T-cell (primary cell): ENCODE results near the gene PPIF. TPM values are rescaled to one million over a fixed set of nuclear protein-coding genes. Genes with fewer than 3 reads are reported as not detected.
"Not testable (repeated sequence)": the region's sequence is repeated elsewhere in the genome, so short reads cannot be mapped to it uniquely, and the experiment has no call there.

Experiments used
- ATAC-seq, 4 experiments: fragments of 200-7000 bp in 3 of 4; fragments of 150-1000 bp in 1 of 4; cut with Tn5 transposase; replicated peaks in 1 of 4; 1 replicate in 3 of 4; 2 replicates in 1 of 4; pipeline ENCODE4 v1.10.0; 2021; ENCODE audit warnings: moderate library complexity in 3 of 4, mild to moderate bottlenecking in 2 of 4, moderate number of reproducible peaks in 1 of 4
- CTCF ChIA-PET, 2 donors: fragments of 300-600 bp; sonication (Branson Sonifier 250); formaldehyde crosslinking; loops; one replicate each; lab custom pipeline; 2022; ENCODE audit warnings: antibody characterized with exemption in 2 of 2; lab: Charles Lee
- POLR2A ChIA-PET, 2 donors: fragments of 300-600 bp; sonication (Branson Sonifier 250); formaldehyde crosslinking; loops; one replicate each; lab custom pipeline; 2022; ENCODE audit warnings: antibody characterized with exemption in 2 of 2; lab: Charles Lee
- DNase-seq, 35 experiments: peaks; one replicate each; pipeline versions ENCODE4 v3.0.0 to v3.0.0-alpha.2; 2013 to 2023
- H3K27ac ChIP-seq: one replicate; pipeline ENCODE4 v1.5.1; 2013; ENCODE audit warnings: low read length
- H3K27me3 ChIP-seq, 2 experiments: replicated peaks in 1 of 2; 1 replicate in 1 of 2; 2 replicates in 1 of 2; pipeline versions ENCODE4 v1.6.1 to v1.7.0; 2013; ENCODE audit warnings: low read length in 1 of 2, mixed read lengths in 1 of 2; ENCODE audit not compliant: control insufficient read depth in 2 of 2, insufficient read depth in 2 of 2; ENCODE audit errors: extremely low read depth in 1 of 2
- H3K36me3 ChIP-seq, 2 donors: 1 replicate in 1 of 2; 2 replicates in 1 of 2; pipeline versions ENCODE4 v1.6.1 to v1.7.0; 2013; ENCODE audit warnings: low read length in 1 of 2; ENCODE audit not compliant: control insufficient read depth in 2 of 2, insufficient read depth in 1 of 2; ENCODE audit errors: extremely low read depth in 1 of 2
- H3K4me1 ChIP-seq, 2 experiments: 1 replicate in 1 of 2; 2 replicates in 1 of 2; pipeline versions ENCODE4 v1.6.1 to v1.7.0; 2013; ENCODE audit warnings: low read length in 2 of 2, mixed read lengths in 1 of 2; ENCODE audit not compliant: insufficient read depth in 2 of 2, control insufficient read depth in 1 of 2; ENCODE audit errors: extremely low read depth in 1 of 2
- H3K4me3 ChIP-seq, 2 donors: 1 replicate in 1 of 2; 2 replicates in 1 of 2; pipeline versions ENCODE4 v1.5.1 to v1.7.0; 2013; ENCODE audit warnings: mild to moderate bottlenecking in 2 of 2, low read length in 1 of 2, moderate library complexity in 1 of 2; ENCODE audit not compliant: control insufficient read depth in 1 of 2; ENCODE audit errors: extremely low read depth in 1 of 2
- H3K9me3 ChIP-seq: 2 replicates; pipeline ENCODE4 v1.7.0; 2013
- H3K27ac Mint-ChIP-seq, 2 donors: one replicate each; pipeline ENCODE4 v1.8.0; 2020 to 2021; ENCODE audit warnings: mild to moderate bottlenecking in 2 of 2, mixed read lengths in 2 of 2
- H3K27me3 Mint-ChIP-seq, 2 donors: one replicate each; pipeline ENCODE4 v1.8.0; 2021 to 2022; ENCODE audit warnings: mixed read lengths in 2 of 2
- H3K36me3 Mint-ChIP-seq: one replicate; pipeline ENCODE4 v1.8.0; 2021; ENCODE audit warnings: mixed read lengths
- H3K4me1 Mint-ChIP-seq, 3 donors: one replicate each; pipeline ENCODE4 v1.8.0; 2020 to 2022; ENCODE audit warnings: mixed read lengths in 3 of 3, mild to moderate bottlenecking in 1 of 3
- H3K4me3 Mint-ChIP-seq, 3 donors: one replicate each; pipeline ENCODE4 v1.8.0; 2020 to 2022; ENCODE audit warnings: mild to moderate bottlenecking in 3 of 3, mixed read lengths in 3 of 3, moderate library complexity in 3 of 3
- H3K9me3 Mint-ChIP-seq, 3 donors: one replicate each; pipeline ENCODE4 v1.8.0; 2020 to 2022; ENCODE audit warnings: mixed read lengths in 3 of 3
- WGBS: methylation state at CpG from one replicate; pipeline ENCODE4 v1.1.5; 2013; ENCODE audit warnings: missing lambda C conversion rate; ENCODE audit not compliant: insufficient coverage; 5-methylcytosine and 5-hydroxymethylcytosine counted together
- total RNA-seq, 35 experiments: library from RNA in 6 of 35; stranded (reverse) in 6 of 35; fragments of 120-200 nt in 1 of 35; gene quantifications; one replicate each; pipeline versions ENCODE4 v1.2.1 to v1.2.4 and lab custom pipeline; 2013 to 2026

Gene PPIF
- total RNA-seq, 5 donors from 2014 or later (not counting 1 experiment from before 2014, with no cell fraction given): 25.6 to 36.2 (median 31.3) TPM

DNA sequence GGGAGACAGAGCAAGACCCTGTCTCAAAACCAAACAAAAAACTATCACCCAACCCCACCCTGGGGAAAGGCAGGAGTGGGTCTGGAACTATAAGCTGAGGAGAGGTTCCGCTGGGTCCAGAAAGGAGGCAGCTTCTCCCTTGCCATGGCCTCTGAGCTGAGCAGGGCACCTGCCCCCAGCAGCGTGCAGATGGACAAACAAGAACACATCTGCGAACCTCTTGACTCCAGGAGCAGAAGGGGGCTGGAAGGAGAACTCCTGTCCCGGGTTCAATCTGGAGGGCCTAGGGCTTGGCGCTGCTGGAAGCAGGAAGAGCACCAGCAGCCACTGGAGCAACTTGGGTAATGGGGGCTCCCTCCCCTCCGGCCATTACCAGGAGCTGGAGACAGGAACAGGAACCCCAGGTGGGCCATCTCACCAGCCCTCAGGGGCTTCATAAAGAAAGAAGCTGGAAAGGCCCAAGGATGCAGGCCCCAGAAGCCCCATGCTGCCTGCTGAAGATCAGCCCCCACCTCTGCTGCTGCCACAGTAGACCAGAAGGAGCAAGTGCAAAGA, 19.0 kb upstream of the PPIF start:
- 83% methylated on average over 5 of the region's 6 CpGs for WGBS
- Mint-ChIP-seq H3K4me1 (peaks cover 24 to 43% (median 34%) of the 10 kb centered on the region in 3 donors), H3K27ac (no peak overlapping the region), H3K4me3 (no peak overlapping the region), H3K27me3 (no peaks in the 10 kb centered on the region), H3K9me3 (no peaks in the 10 kb centered on the region), H3K36me3 (no peaks in the 10 kb centered on the region)
- DNase-seq (no peak), ATAC-seq (no peak)
- Histone ChIP-seq H3K9me3 (no peaks in the 10 kb centered on the region), H3K4me3 (no peak overlapping the region), H3K27ac (no peak overlapping the region), H3K27me3 (no peaks in the 10 kb centered on the region), H3K4me1 (peaks cover 19 to 40% of the 10 kb centered on the region in 2 experiments), H3K36me3 (no peaks in the 10 kb centered on the region)
- CTCF ChIA-PET: interaction anchor here in 1 of 2 donors (0.7 kb wide), 1 partner anchor 18 kb away, joined by 3 read pairs; no protein-coding TSS in a partner anchor
- POLR2A ChIA-PET: interaction anchor here in 1 of 2 donors (0.7 kb wide), 1 partner anchor 51 kb away, joined by 3 read pairs; no protein-coding TSS in a partner anchor

DNA sequence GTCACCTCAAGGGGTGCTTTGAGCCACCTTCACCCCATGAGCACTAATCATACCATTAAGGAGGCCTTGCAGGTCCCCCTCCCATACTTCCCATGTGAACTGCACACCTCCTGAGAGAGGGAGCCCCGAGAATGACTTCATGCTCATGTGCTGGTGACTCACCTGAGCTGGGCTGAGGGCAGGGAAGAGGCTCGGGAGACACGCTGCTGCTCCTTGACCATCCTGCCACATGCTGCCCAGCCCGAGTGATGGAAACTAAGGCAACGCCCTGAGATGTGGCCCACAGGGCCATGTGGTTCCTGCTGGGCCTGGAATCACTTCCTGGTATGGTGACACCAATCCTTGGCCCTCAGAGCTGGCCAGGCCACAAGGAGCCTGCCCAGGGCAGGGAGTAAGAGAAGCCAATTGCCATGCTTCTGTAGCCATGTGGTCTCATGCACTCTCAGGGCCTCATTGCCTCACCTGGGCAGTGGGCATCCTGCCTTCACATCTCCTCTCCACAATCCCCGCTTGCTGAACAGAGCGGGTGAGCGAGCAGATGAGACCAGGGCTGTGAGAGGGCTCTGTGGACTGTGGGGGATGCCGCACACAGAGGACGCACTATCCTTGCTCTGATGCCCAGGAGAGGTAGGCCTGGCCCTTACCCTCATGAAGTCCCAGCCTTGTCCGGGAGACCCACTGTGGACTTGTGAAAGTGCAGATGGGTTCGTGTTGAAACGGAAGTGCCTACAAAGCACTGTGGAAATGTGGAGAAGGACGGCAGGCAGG, 18.3 kb upstream of the PPIF start:
- ChIA-PET CTCF (no interaction called here), POLR2A (no interaction called here)
- no peak for ATAC-seq
- Histone ChIP-seq H3K36me3 (no peaks in the 10 kb centered on the region), H3K27me3 (no peaks in the 10 kb centered on the region), H3K27ac (no peak overlapping the region), H3K4me1 (peaks cover 12 to 33% of the 10 kb centered on the region in 2 experiments), H3K4me3 (no peak overlapping the region), H3K9me3 (no peaks in the 10 kb centered on the region)
- H3K4me3 Mint-ChIP-seq: no peak overlapping the region
- WGBS: 90% methylated on average over 10 of the region's 14 CpGs
- H3K4me1 Mint-ChIP-seq: peaks cover 18 to 39% (median 27%) of the 10 kb centered on the region in 3 donors
- H3K9me3 Mint-ChIP-seq: no peaks in the 10 kb centered on the region
- no peaks in the 10 kb centered on the region for H3K36me3 Mint-ChIP-seq
- H3K27ac Mint-ChIP-seq: no peak overlapping the region
- no peaks in the 10 kb centered on the region for H3K27me3 Mint-ChIP-seq
- no peak for DNase-seq

DNA sequence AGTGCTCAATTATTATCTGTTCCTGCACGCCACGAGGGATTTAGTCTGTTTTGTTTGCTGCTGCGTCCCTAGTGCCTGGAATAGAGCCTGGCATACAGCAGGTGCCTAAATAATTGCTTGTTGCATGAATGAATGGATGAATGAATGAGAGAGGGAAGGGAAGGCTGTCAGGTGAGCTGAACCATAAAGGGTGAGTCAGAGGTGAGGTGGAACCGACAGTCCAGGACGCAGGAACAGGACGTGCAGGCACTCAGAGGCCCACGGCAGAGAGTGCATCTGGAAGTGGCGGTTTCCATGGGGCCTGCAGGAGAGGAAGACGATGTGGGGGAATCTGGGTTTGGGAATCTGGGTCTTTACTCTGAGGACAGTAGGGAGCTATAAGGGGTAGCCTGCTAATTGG, 17.7 kb upstream of the PPIF start:
- peak overlapping the region in 1 of 2 donors; percentile 56 for H3K27ac Mint-ChIP-seq
- POLR2A ChIA-PET: interaction anchor here in 1 of 2 donors (0.8 kb wide), 1 partner anchor 11 kb away, joined by 3 read pairs; no protein-coding TSS in a partner anchor
- H3K36me3 Mint-ChIP-seq: no peaks in the 10 kb centered on the region
- Histone ChIP-seq H3K27ac (no peak overlapping the region), H3K4me1 (peaks cover 12 to 27% of the 10 kb centered on the region in 2 experiments), H3K36me3 (no peaks in the 10 kb centered on the region), H3K4me3 (no peak overlapping the region), H3K9me3 (no peaks in the 10 kb centered on the region), H3K27me3 (no peaks in the 10 kb centered on the region)
- H3K9me3 Mint-ChIP-seq: no peaks in the 10 kb centered on the region
- H3K27me3 Mint-ChIP-seq: no peaks in the 10 kb centered on the region
- no peak for ATAC-seq
- no peak overlapping the region for H3K4me3 Mint-ChIP-seq
- H3K4me1 Mint-ChIP-seq: peaks cover 13 to 35% (median 21%) of the 10 kb centered on the region in 3 donors
- CTCF ChIA-PET: no interaction called here
- WGBS: 93% methylated on average over 9 of the region's 9 CpGs
- DNase-seq: no peak

DNA sequence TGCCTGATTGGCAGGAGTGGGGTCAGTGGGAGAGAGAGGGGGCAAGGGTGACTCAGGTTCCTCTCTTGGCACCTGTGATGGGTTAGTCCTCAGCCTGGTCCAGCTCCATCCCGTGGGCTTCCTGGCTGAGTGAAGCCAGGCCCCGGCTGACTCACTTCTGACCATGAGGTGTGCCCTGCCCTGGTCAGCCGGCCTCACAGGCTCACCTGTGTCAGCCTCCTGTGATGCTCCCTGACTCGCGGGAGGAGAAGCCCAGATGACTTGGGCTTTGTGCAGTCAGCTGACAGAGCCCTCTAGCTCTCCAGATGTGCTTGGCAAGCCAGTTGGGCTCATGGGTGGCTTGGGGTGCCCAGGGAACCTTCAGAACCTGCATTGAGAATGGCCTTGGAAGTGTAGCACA, 16.0 kb upstream of the PPIF start:
- ChIA-PET CTCF (no interaction called here), POLR2A (no interaction called here)
- ATAC-seq (peak in 1 of 4 experiments; percentile 21), DNase-seq (no peak)
- Mint-ChIP-seq H3K27ac (peak overlapping the region in 1 of 2 donors; percentile 48), H3K4me1 (peaks cover 7 to 29% (median 14%) of the 10 kb centered on the region in 3 donors), H3K36me3 (no peaks in the 10 kb centered on the region), H3K27me3 (no peaks in the 10 kb centered on the region), H3K4me3 (no peak overlapping the region), H3K9me3 (no peaks in the 10 kb centered on the region)
- no peaks in the 10 kb centered on the region for H3K9me3 ChIP-seq
- H3K27ac ChIP-seq: no peak overlapping the region
- WGBS: 96% methylated on average over 5 of the region's 5 CpGs
- no peaks in the 10 kb centered on the region for H3K36me3 ChIP-seq
- no peaks in the 10 kb centered on the region for H3K27me3 ChIP-seq
- peaks cover 12 to 19% of the 10 kb centered on the region in 2 experiments for H3K4me1 ChIP-seq
- H3K4me3 ChIP-seq: no peak overlapping the region

- DNase-seq (peak in 33 of 35 experiments; percentile 29 to 85 (median 55)), ATAC-seq (peak; percentile 82 to 97 (median 86))
- ChIA-PET CTCF (no interaction called here), POLR2A (no interaction called here)
- Histone ChIP-seq H3K27ac (no peak overlapping the region), H3K27me3 (no peaks in the 10 kb centered on the region), H3K4me3 (no peak overlapping the region), H3K4me1 (peaks cover 10 to 19% of the 10 kb centered on the region in 2 experiments), H3K9me3 (no peaks in the 10 kb centered on the region), H3K36me3 (no peaks in the 10 kb centered on the region)
- Mint-ChIP-seq H3K4me3 (no peak overlapping the region), H3K27ac (peak overlapping the region; percentile 48 to 76), H3K27me3 (no peaks in the 10 kb centered on the region), H3K9me3 (no peaks in the 10 kb centered on the region), H3K4me1 (peaks cover 7 to 29% (median 14%) of the 10 kb centered on the region in 3 donors), H3K36me3 (no peaks in the 10 kb centered on the region)
- WGBS: 17% methylated on average over 1 of the region's 6 CpGs
Observed at GRCh38 chr10:79331709-79332108, 15.6 kb upstream of the PPIF start.

DNA sequence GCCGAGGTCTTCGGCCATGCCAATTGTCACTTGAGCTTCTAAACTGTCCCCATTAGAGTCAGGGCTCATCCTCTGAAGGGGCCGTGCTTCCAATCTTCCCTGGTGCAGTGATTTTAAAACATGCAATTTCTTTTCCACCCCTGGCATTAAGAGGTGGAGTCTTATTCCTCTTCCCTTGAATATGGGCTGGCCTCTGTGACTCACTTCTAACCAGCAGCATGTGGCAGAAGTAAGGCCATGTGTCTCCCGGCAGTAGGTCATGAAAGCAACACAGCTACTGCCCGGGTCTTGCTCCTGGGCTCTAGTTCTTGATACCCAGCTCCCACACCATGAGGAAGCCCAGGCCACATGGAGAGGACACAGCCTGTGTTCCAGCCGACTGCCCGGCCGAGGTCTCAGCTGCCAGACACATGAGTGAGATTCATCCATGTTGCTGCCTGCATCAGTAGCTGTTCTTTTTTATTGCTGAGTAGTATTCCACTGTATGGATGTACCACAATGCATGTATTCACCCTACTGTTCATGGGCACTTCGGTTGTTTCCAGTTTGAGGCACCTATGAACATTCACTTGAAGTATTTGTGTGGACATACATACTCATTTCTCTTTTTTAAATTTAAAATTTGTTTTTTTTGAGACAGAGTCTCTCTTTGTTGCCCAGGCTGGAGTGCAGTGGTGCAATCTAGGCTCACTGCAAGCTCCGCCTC, 14.5 kb upstream of the PPIF start:
- H3K27me3 ChIP-seq, H3K27ac ChIP-seq, H3K27me3 Mint-ChIP-seq, H3K27ac Mint-ChIP-seq, H3K9me3 ChIP-seq, H3K36me3 ChIP-seq, H3K4me3 ChIP-seq, ATAC-seq, DNase-seq, POLR2A ChIA-PET, H3K9me3 Mint-ChIP-seq, H3K4me3 Mint-ChIP-seq, H3K36me3 Mint-ChIP-seq: not testable (repeated sequence)
- CTCF ChIA-PET: interaction anchor here in 1 of 2 donors (1.1 to 1.4 kb wide), 2 partner anchors 10 to 11 kb away, joined by 3 read pairs; no protein-coding TSS in a partner anchor
- H3K4me1 ChIP-seq: peaks cover 10 to 14% of the 10 kb centered on the region in 2 experiments
- no CpG with 5 or more reads among the region's 10 CpGs for WGBS
- peaks cover 7 to 29% (median 14%) of the 10 kb centered on the region in 3 donors for H3K4me1 Mint-ChIP-seq
